CD4-positive, alpha-beta memory T cell (primary cell): ENCODE results near the gene KHSRP. TPM values are rescaled to one million over a fixed set of nuclear protein-coding genes. Genes with fewer than 3 reads are reported as not detected.

Source experiments
- CTCF ChIA-PET: fragments of 350-600 bp; sonication (Branson Sonifier 250); formaldehyde crosslinking; loops from one replicate; lab custom pipeline; 2021; ENCODE audit warnings: inconsistent platforms; ENCODE audit not compliant: partially characterized antibody; lab: Charles Lee
- POLR2A ChIA-PET: fragments of 350-600 bp; sonication (Branson Sonifier 250); formaldehyde crosslinking; loops from one replicate; lab custom pipeline; 2021; ENCODE audit not compliant: partially characterized antibody; lab: Charles Lee
- DNase-seq, 5 donors: peaks; one replicate each; pipeline versions ENCODE4 v3.0.0 to v3.0.0-alpha.2; 2020 to 2022; ENCODE audit warnings: mixed read lengths in 1 of 5
- H3K27ac ChIP-seq: one replicate; pipeline ENCODE4 v1.7.0; 2013; ENCODE audit warnings: low read depth, low read length
- H3K27me3 ChIP-seq: 2 replicates; pipeline ENCODE4 v1.7.0; 2013; ENCODE audit warnings: mild to moderate bottlenecking, low read length, moderate library complexity; ENCODE audit not compliant: insufficient read depth
- H3K36me3 ChIP-seq: 2 replicates; pipeline ENCODE4 v1.7.0; 2013; ENCODE audit warnings: mild to moderate bottlenecking, low read length, moderate library complexity; ENCODE audit not compliant: insufficient read depth
- H3K4me1 ChIP-seq: 2 replicates; pipeline ENCODE4 v1.7.0; 2013; ENCODE audit warnings: mild to moderate bottlenecking, low read length, moderate library complexity; ENCODE audit not compliant: insufficient read depth
- H3K4me3 ChIP-seq, 2 donors: one replicate each; pipeline ENCODE4 v1.7.0; 2013; ENCODE audit warnings: low read length in 2 of 2, mild to moderate bottlenecking in 1 of 2
- H3K9me3 ChIP-seq, 2 donors: one replicate each; pipeline ENCODE4 v1.7.0; 2013; ENCODE audit warnings: low read length in 2 of 2, control low read depth in 1 of 2; ENCODE audit not compliant: control insufficient read depth in 1 of 2
- H3K27ac Mint-ChIP-seq, 7 donors: one replicate each; pipeline ENCODE4 v1.8.0; 2020 to 2021; ENCODE audit warnings: mixed read lengths in 7 of 7, mild to moderate bottlenecking in 6 of 7, inconsistent platforms in 3 of 7, moderate library complexity in 3 of 7
- H3K27me3 Mint-ChIP-seq, 2 donors: one replicate each; pipeline ENCODE4 v1.8.0; 2020 to 2021; ENCODE audit warnings: mixed read lengths in 2 of 2
- H3K36me3 Mint-ChIP-seq, 2 donors: one replicate each; pipeline ENCODE4 v1.8.0; 2020 to 2021; ENCODE audit warnings: mixed read lengths in 2 of 2, inconsistent platforms in 1 of 2, mild to moderate bottlenecking in 1 of 2
- H3K4me1 Mint-ChIP-seq, 4 donors: one replicate each; pipeline ENCODE4 v1.8.0; 2020 to 2021; ENCODE audit warnings: mixed read lengths in 4 of 4, mild to moderate bottlenecking in 1 of 4
- H3K4me3 Mint-ChIP-seq, 8 donors: one replicate each; pipeline ENCODE4 v1.8.0; 2020 to 2021; ENCODE audit warnings: mixed read lengths in 8 of 8, mild to moderate bottlenecking in 7 of 8, moderate library complexity in 6 of 8, inconsistent platforms in 3 of 8
- H3K9me3 Mint-ChIP-seq, 8 donors: one replicate each; pipeline ENCODE4 v1.8.0; 2020 to 2021; ENCODE audit warnings: mixed read lengths in 8 of 8, mild to moderate bottlenecking in 5 of 8, inconsistent platforms in 3 of 8, moderate library complexity in 1 of 8
- intact Hi-C: fragments of 100-400 bp; cut with micrococcal nuclease; formaldehyde crosslinking; loops from one replicate; pipeline ENCODE4 v1.15.1; 2023
- polyA plus RNA-seq, 2 donors: library from polyadenylated mRNA; unstranded; fragments of 300-500 nt; fragmentation: Illumina TruSeq; gene quantifications; one replicate each; pipeline ENCODE4 v1.2.3, GENCODE V29; 2021
- total RNA-seq, 2 experiments: library from RNA; stranded (reverse); gene quantifications; one replicate each; pipeline ENCODE4 v1.2.3, GENCODE V29; 2021

KHSRP gene
- total and polyA plus RNA-seq, 4 experiments from 2014 or later = 4.3 to 169 (median 96.7) TPM

- Mint-ChIP-seq H3K36me3 (peaks cover 27 to 73% of the 10 kb centered on the region in 2 donors), H3K4me3 (no peak overlapping the region), H3K27me3 (no peaks in the 10 kb centered on the region), H3K9me3 (peaks cover 0 to 1% (median 0%) of the 10 kb centered on the region in 8 donors), H3K27ac (no peak overlapping the region), H3K4me1 (peaks cover 10 to 22% (median 17%) of the 10 kb centered on the region in 4 donors)
- Histone ChIP-seq H3K4me3 (no peak overlapping the region), H3K27me3 (no peaks in the 10 kb centered on the region), H3K4me1 (peaks cover 22% of the 10 kb centered on the region), H3K27ac (no peak overlapping the region), H3K9me3 (no peaks in the 10 kb centered on the region), H3K36me3 (peaks cover 80% of the 10 kb centered on the region)
- intact Hi-C loops = no loop called here
- DNase-seq = no peak
- CTCF ChIA-PET = no interaction called here
- POLR2A ChIA-PET = no interaction called here
These were observed 6.1 kb downstream of the KHSRP start for GRCh38 chr19:6418562-6418932.

- H3K36me3 ChIP-seq = peaks cover 83% of the 10 kb centered on the region
- Mint-ChIP-seq H3K36me3 (peaks cover 33 to 69% of the 10 kb centered on the region in 2 donors), H3K27me3 (no peaks in the 10 kb centered on the region), H3K4me3 (no peak overlapping the region), H3K4me1 (peaks cover 5 to 16% (median 11%) of the 10 kb centered on the region in 4 donors), H3K27ac (no peak overlapping the region), H3K9me3 (peaks cover 0 to 1% (median 0%) of the 10 kb centered on the region in 8 donors)
- peaks cover 16% of the 10 kb centered on the region for H3K4me1 ChIP-seq
- CTCF ChIA-PET = no interaction called here
- H3K9me3 ChIP-seq = no peaks in the 10 kb centered on the region
- H3K4me3 ChIP-seq = no peak overlapping the region
- POLR2A ChIA-PET = no interaction called here
- no peak overlapping the region for H3K27ac ChIP-seq
- intact Hi-C loops = no loop called here
- H3K27me3 ChIP-seq = no peaks in the 10 kb centered on the region
- no peak for DNase-seq
These were observed 6.7 kb downstream of the KHSRP start for GRCh38 chr19:6417713-6418561.

- DNase-seq = no peak
- H3K4me1 Mint-ChIP-seq = peaks cover 0 to 5% (median under 1%) of the 10 kb centered on the region in 4 donors
- ChIA-PET CTCF (no interaction called here), POLR2A (no interaction called here)
- peaks cover 33 to 65% of the 10 kb centered on the region in 2 donors for H3K36me3 Mint-ChIP-seq
- intact Hi-C loops = no loop called here
- H3K4me3 Mint-ChIP-seq = no peak overlapping the region
- no peak overlapping the region for H3K27ac ChIP-seq
- peaks cover 5% of the 10 kb centered on the region for H3K4me1 ChIP-seq
- no peak overlapping the region for H3K27ac Mint-ChIP-seq
- H3K36me3 ChIP-seq = peaks cover 75% of the 10 kb centered on the region
- no peaks in the 10 kb centered on the region for H3K27me3 Mint-ChIP-seq
- H3K9me3 ChIP-seq = no peaks in the 10 kb centered on the region
- no peaks in the 10 kb centered on the region for H3K27me3 ChIP-seq
- H3K4me3 ChIP-seq = no peak overlapping the region
- peaks cover 0 to 1% (median 0%) of the 10 kb centered on the region in 8 donors for H3K9me3 Mint-ChIP-seq
These were observed 7.8 kb downstream of the KHSRP start for GRCh38 chr19:6416658-6417405.

GRCh38 chr19:6415591-6416190 lies 8.9 kb downstream of the KHSRP start:
- Histone ChIP-seq H3K27me3 (no peaks in the 10 kb centered on the region), H3K4me3 (no peak overlapping the region), H3K36me3 (peaks cover 64% of the 10 kb centered on the region), H3K9me3 (no peaks in the 10 kb centered on the region), H3K27ac (no peak overlapping the region), H3K4me1 (no peaks in the 10 kb centered on the region)
- no peak for DNase-seq
- Mint-ChIP-seq H3K27ac (no peak overlapping the region), H3K4me1 (no peaks in the 10 kb centered on the region), H3K4me3 (no peak overlapping the region), H3K27me3 (no peaks in the 10 kb centered on the region), H3K36me3 (peaks cover 29 to 58% of the 10 kb centered on the region in 2 donors), H3K9me3 (peaks cover 0 to 1% (median 0%) of the 10 kb centered on the region in 8 donors)
- POLR2A ChIA-PET = no interaction called here
- intact Hi-C loops = no loop called here
- CTCF ChIA-PET = no interaction called here

GRCh38 chr19:6414793-6415590 lies 9.6 kb downstream of the KHSRP start:
- no peaks in the 10 kb centered on the region for H3K9me3 ChIP-seq
- peaks cover 57% of the 10 kb centered on the region for H3K36me3 ChIP-seq
- H3K27ac Mint-ChIP-seq = no peak overlapping the region

GRCh38 chr19:6413721-6414643 lies 10.6 kb downstream of the KHSRP start:
- no peaks in the 10 kb centered on the region for H3K9me3 ChIP-seq
- ChIA-PET CTCF (no interaction called here), POLR2A (no interaction called here)
- Mint-ChIP-seq H3K4me3 (no peak overlapping the region), H3K9me3 (peaks cover 0 to 1% (median 0%) of the 10 kb centered on the region in 8 donors), H3K27me3 (no peaks in the 10 kb centered on the region), H3K36me3 (peaks cover 21 to 40% of the 10 kb centered on the region in 2 donors), H3K27ac (no peak overlapping the region), H3K4me1 (no peaks in the 10 kb centered on the region)
- no peaks in the 10 kb centered on the region for H3K4me1 ChIP-seq
- H3K4me3 ChIP-seq = no peak overlapping the region
- intact Hi-C loops = no loop called here
- no peak overlapping the region for H3K27ac ChIP-seq
- DNase-seq = no peak
- H3K36me3 ChIP-seq = peaks cover 47% of the 10 kb centered on the region
- no peaks in the 10 kb centered on the region for H3K27me3 ChIP-seq

More at GRCh38 chr19:6414793-6415590, 9.6 kb downstream of the KHSRP start:
- H3K4me3 Mint-ChIP-seq = no peak overlapping the region
- DNase-seq = no peak
- peaks cover 24 to 51% of the 10 kb centered on the region in 2 donors for H3K36me3 Mint-ChIP-seq
- Histone ChIP-seq H3K27me3 (no peaks in the 10 kb centered on the region), H3K4me3 (no peak overlapping the region), H3K4me1 (no peaks in the 10 kb centered on the region), H3K27ac (no peak overlapping the region)
- intact Hi-C loops = no loop called here
- H3K27me3 Mint-ChIP-seq = no peaks in the 10 kb centered on the region
- ChIA-PET CTCF (no interaction called here), POLR2A (no interaction called here)
- H3K4me1 Mint-ChIP-seq = no peaks in the 10 kb centered on the region
- H3K9me3 Mint-ChIP-seq = peaks cover 0 to 1% (median 0%) of the 10 kb centered on the region in 8 donors
